BE2C (cell line): ENCODE measurements around the gene ITPRID2.

ENCODE experiments used
- DNase-seq: peaks from one replicate; pipeline ENCODE4 v3.0.0-alpha.2; 2020
- H3K27me3 ChIP-seq: fragments of 250-450 bp; sonication (Bioruptor Pico); 2 replicates; pipeline ENCODE4 v1.5.1; 2020; ENCODE audit warnings: mild to moderate bottlenecking
- H3K36me3 ChIP-seq: fragments of 250-450 bp; sonication (Bioruptor Pico); 2 replicates; pipeline ENCODE4 v1.5.1; 2020; ENCODE audit warnings: mild to moderate bottlenecking
- H3K4me1 ChIP-seq: fragments of 250-450 bp; sonication (Bioruptor Pico); 2 replicates; pipeline ENCODE4 v1.5.1; 2020
- H3K4me3 ChIP-seq: 2 replicates; pipeline ENCODE4 v1.5.1; 2011; ENCODE audit warnings: low read depth, low read length
- H3K9me3 ChIP-seq: fragments of 250-450 bp; sonication (Bioruptor Pico); 2 replicates; pipeline ENCODE4 v1.5.1; 2020
- TF ChIP-seq, protein P1 (sequence below): IDR thresholded peaks from 2 replicates; pipeline ENCODE4 v1.5.1; 2012; ENCODE audit warnings: mild to moderate bottlenecking, low read depth, low read length

Gene ITPRID2

DNA sequence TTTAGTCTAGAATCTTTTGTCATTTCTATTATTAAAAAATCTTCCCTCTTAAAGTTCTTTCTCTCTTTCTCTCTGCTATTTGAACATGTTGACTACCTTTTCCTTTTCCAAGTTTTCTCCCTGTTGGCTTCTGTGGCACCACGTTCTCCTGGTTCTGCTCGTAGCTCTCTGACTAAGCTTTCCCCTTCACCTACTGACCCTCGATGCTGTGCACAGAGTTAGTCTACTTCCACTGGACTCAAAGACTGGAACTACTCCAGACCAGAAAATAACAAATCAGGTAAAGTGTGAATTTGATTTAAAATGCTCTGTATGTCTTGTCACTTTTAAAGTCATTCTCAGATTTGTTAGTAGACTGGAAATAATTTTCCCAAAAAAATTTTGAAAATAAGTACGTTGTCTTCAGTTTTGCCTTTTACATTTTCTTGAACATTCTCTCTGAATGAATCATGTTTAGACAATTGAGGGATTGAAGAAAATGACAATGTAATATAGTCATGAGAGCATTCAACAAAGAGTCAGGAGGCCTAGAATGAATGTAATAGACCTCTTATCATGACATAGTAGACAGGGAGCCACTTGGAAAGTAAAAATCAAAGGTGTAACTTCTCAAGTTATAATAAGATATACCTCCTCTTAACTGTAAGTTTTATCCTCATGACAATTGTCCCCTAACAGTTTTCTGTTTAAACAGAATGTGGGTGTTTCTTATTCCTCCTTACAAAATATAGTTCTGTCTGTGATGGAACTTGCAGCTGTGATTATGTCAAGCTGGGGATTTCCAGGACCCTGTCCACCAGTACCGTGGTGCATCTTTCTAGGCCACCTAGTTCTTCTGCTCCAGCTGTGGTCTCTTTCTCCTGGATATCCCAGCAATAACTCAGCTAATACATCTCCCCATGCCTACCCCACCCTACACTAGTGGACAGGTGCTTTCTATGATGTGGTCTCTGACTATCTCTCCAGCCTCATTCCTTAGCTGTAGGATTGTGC, 25.5 kb downstream of the ITPRID2 start:
- TF ChIP-seq, protein P1, sequence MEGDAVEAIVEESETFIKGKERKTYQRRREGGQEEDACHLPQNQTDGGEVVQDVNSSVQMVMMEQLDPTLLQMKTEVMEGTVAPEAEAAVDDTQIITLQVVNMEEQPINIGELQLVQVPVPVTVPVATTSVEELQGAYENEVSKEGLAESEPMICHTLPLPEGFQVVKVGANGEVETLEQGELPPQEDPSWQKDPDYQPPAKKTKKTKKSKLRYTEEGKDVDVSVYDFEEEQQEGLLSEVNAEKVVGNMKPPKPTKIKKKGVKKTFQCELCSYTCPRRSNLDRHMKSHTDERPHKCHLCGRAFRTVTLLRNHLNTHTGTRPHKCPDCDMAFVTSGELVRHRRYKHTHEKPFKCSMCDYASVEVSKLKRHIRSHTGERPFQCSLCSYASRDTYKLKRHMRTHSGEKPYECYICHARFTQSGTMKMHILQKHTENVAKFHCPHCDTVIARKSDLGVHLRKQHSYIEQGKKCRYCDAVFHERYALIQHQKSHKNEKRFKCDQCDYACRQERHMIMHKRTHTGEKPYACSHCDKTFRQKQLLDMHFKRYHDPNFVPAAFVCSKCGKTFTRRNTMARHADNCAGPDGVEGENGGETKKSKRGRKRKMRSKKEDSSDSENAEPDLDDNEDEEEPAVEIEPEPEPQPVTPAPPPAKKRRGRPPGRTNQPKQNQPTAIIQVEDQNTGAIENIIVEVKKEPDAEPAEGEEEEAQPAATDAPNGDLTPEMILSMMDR, result no peak
- Histone ChIP-seq H3K4me3 (no peak overlapping the region), H3K36me3 (no peaks in the 10 kb centered on the region), H3K4me1 (no peaks in the 10 kb centered on the region), H3K9me3 (no peaks in the 10 kb centered on the region), H3K27me3 (no peaks in the 10 kb centered on the region)
- DNase-seq, result no peak

DNA sequence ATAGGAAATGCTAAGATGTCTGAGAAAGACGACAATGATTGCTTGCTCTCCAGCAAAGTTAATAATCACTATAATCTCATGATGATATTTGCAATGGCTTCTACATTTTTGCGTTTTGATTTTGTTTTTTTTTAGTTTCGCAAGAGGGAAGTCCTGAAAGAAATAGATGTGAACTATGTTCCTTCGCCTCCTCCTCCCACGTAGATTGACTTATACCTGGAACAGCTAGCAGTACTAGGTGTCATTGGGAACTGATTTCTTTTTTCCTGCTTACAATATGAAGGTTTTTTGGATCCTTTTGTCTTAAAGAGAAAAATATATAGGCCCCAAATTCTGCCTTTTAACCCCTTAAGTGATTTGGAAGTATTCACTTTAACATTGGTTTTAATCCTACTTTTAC, 26.7 kb downstream of the ITPRID2 start:
- TF ChIP-seq, protein P1, result no peak
- Histone ChIP-seq H3K27me3 (no peaks in the 10 kb centered on the region), H3K36me3 (no peaks in the 10 kb centered on the region)

DNA sequence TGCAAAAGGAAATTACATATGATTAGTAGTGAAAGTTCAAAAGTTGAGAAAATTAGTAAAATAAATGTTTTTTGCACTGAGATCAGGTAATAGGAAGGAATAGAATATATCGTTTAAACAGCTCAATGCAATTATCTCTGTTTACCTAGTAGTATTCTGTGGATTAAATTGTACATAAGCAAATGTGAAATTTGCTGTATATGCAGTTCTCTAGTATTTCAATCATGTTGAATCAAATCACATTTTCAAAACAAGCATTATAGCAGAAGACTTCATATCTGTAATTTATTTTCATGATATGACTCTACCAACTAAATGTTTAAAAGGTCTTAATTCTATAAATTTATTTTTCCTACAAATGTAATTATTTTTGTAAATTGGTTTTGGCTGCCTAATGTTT, 31.6 kb downstream of the ITPRID2 start:
- H3K36me3 ChIP-seq, result no peaks in the 10 kb centered on the region
- H3K27me3 ChIP-seq, result no peaks in the 10 kb centered on the region
- H3K4me3 ChIP-seq, result no peak overlapping the region
- TF ChIP-seq, protein P1, result no peak
- H3K9me3 ChIP-seq, result no peaks in the 10 kb centered on the region
- H3K4me1 ChIP-seq, result no peaks in the 10 kb centered on the region
- no peak for DNase-seq

More for the DNA sequence above, 26.7 kb downstream of the ITPRID2 start:
- no peaks in the 10 kb centered on the region for H3K4me1 ChIP-seq
- DNase-seq, result no peak
- H3K9me3 ChIP-seq, result no peaks in the 10 kb centered on the region
- H3K4me3 ChIP-seq, result no peak overlapping the region

DNA sequence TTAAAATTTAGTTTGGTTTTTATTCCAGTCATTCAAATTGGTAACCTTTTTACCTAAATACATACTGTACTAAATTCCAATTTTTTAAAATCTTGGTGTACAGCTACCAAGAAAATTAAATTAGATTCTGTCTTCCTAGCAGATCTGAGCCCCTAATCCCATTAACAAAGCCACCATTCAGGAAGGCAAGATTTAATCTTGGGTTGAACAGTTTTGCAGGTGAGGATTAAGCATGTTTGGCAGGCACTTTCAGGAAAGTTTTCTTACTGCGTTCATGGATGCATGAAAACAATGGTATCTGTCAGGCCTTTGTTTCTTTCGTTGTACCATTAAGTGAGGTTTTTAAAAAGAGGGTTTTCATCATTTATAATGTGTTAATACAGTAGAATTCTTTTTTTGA, 32.8 kb downstream of the ITPRID2 start:
- no peak for DNase-seq
- Histone ChIP-seq H3K36me3 (no peaks in the 10 kb centered on the region), H3K4me3 (no peak overlapping the region), H3K9me3 (no peaks in the 10 kb centered on the region), H3K4me1 (no peaks in the 10 kb centered on the region), H3K27me3 (no peaks in the 10 kb centered on the region)
- TF ChIP-seq, protein P1, result no peak

DNA sequence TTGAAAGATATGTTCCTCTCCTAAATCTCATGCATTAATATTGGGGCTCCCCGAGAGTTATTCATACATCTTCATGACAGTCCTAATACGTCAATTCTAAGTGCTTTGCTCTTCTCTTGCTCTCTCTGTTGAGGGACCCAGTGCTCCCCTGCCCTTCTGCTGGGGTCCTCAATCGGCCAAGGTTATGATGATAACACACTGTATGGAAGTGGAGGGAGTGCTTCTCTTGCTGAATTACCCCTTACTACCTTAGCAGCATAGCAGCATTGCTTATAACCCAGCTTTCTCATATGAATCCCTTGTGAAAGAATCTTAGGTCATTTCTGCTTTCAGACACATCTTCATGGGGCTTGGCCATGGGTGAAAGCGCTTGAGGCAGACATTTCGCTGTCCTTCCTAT, 43.2 kb downstream of the ITPRID2 start:
- TF ChIP-seq, protein P1, result no peak
- no peak overlapping the region for H3K4me3 ChIP-seq
- H3K9me3 ChIP-seq, result no peaks in the 10 kb centered on the region
- DNase-seq, result no peak
- no peaks in the 10 kb centered on the region for H3K36me3 ChIP-seq
- no peaks in the 10 kb centered on the region for H3K27me3 ChIP-seq
- no peaks in the 10 kb centered on the region for H3K4me1 ChIP-seq

DNA sequence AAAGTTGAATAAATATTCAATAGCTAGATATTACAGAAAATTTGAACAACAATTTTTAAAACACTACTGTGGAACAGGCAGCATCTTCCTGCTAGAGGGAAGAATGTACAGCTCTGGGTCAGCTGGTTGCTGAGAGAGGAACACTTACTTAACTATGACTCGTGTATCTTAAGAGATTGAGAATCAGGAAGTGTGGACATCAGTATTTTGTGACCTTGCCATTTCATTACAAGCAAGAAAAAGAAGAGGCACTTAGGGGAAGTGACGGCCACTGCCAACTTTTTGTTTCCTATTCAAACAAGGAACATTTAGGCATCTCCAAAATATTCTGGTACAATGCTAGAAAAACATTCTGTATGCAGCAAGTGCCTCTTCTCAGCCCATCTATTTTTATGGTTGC, 45.9 kb downstream of the ITPRID2 start:
- H3K27me3 ChIP-seq, result no peaks in the 10 kb centered on the region
- DNase-seq, result no peak
- no peaks in the 10 kb centered on the region for H3K9me3 ChIP-seq
- TF ChIP-seq, protein P1, result no peak
- H3K4me3 ChIP-seq, result no peak overlapping the region
- no peaks in the 10 kb centered on the region for H3K4me1 ChIP-seq
- no peaks in the 10 kb centered on the region for H3K36me3 ChIP-seq
